ENCODE measurements around the gene GMEB2.

GMEB2 gene

GRCh38 chr20:63543131-63543530 is 83.8 kb downstream of the GMEB2 start:
- TF ChIP-seq CTCF (IDR thresholded peaks at IDR 0.05; ENCODE audit: low read length, missing control alignments): no peak
- DNase-seq (ENCODE audit: low read depth): no peak
- no peak overlapping the region for H3K4me3 ChIP-seq (replicated peaks; ENCODE audit: low read depth, low read length)

GRCh38 chr20:63542696-63543095 is 84.2 kb downstream of the GMEB2 start:
- no peak overlapping the region for H3K4me3 ChIP-seq (replicated peaks; ENCODE audit: low read depth, low read length)
- no peak for TF ChIP-seq CTCF (IDR thresholded peaks at IDR 0.05; ENCODE audit: low read length, missing control alignments)
- no peak for DNase-seq (ENCODE audit: low read depth)

- TF ChIP-seq CTCF (IDR thresholded peaks at IDR 0.05; ENCODE audit: low read length, missing control alignments): no peak
- no peak for DNase-seq (ENCODE audit: low read depth)
- no peak overlapping the region for H3K4me3 ChIP-seq (replicated peaks; ENCODE audit: low read depth, low read length)
Observed at GRCh38 chr20:63542031-63542559, 84.8 kb downstream of the GMEB2 start.

- DNase-seq (ENCODE audit: low read depth): no peak
- TF ChIP-seq CTCF (IDR thresholded peaks at IDR 0.05; ENCODE audit: low read length, missing control alignments): no peak
Observed at GRCh38 chr20:63541371-63541770, 85.5 kb downstream of the GMEB2 start.

GRCh38 chr20:63540417-63541186 is 86.3 kb downstream of the GMEB2 start:
- TF ChIP-seq CTCF (IDR thresholded peaks at IDR 0.05; ENCODE audit: low read length, missing control alignments): no peak

More at GRCh38 chr20:63541371-63541770, 85.5 kb downstream of the GMEB2 start:
- H3K4me3 ChIP-seq (replicated peaks; ENCODE audit: low read depth, low read length): no peak overlapping the region

GRCh38 chr20:63539441-63540370 is 87.2 kb downstream of the GMEB2 start:
- no peak overlapping the region for H3K4me3 ChIP-seq (replicated peaks; ENCODE audit: low read depth, low read length)
- no peak for TF ChIP-seq CTCF (IDR thresholded peaks at IDR 0.05; ENCODE audit: low read length, missing control alignments)
- no peak for DNase-seq (ENCODE audit: low read depth)

More at GRCh38 chr20:63540417-63541186, 86.3 kb downstream of the GMEB2 start:
- no peak for DNase-seq (ENCODE audit: low read depth)
- no peak overlapping the region for H3K4me3 ChIP-seq (replicated peaks; ENCODE audit: low read depth, low read length)

Data from fibroblast of pulmonary artery (primary cell).